H9 (cell line): Measurements from ENCODE around the gene JADE2. TPM values are rescaled to one million over a fixed set of nuclear protein-coding genes. Genes with fewer than 3 reads are reported as not detected.

Experiments
- DNase-seq: peaks from one replicate; pipeline ENCODE4 v3.0.0-alpha.2; 2017
- H2AFZ ChIP-seq: one replicate; pipeline ENCODE4 v1.6.1; 2013; ENCODE audit warnings: mild to moderate bottlenecking, low read length, control low read depth, moderate library complexity
- H2AK5ac ChIP-seq: 2 replicates; pipeline ENCODE4 v1.6.1; 2013; ENCODE audit warnings: low read length, control low read depth, mixed read lengths; ENCODE audit not compliant: insufficient read length
- H2BK120ac ChIP-seq: one replicate; pipeline ENCODE4 v1.6.1; 2013; ENCODE audit warnings: low read depth, mild to moderate bottlenecking, low read length, control low read depth, inconsistent platforms; ENCODE audit not compliant: poor library complexity, severe bottlenecking
- H2BK12ac ChIP-seq: 2 replicates; pipeline ENCODE4 v1.6.1; 2013; ENCODE audit warnings: low read length, control low read depth, mixed read lengths, low read depth; ENCODE audit not compliant: insufficient read length
- H2BK15ac ChIP-seq: 2 replicates; pipeline ENCODE4 v1.6.1; 2013; ENCODE audit warnings: low read depth, low read length, control low read depth
- H2BK20ac ChIP-seq: one replicate; pipeline ENCODE4 v1.6.1; 2013; ENCODE audit warnings: low read depth, mild to moderate bottlenecking, low read length, control low read depth, inconsistent platforms; ENCODE audit not compliant: poor library complexity, severe bottlenecking
- H2BK5ac ChIP-seq: 2 replicates; pipeline ENCODE4 v1.6.1; 2013; ENCODE audit warnings: low read length, control low read depth, mixed read lengths; ENCODE audit not compliant: insufficient read length
- H3K14ac ChIP-seq: 2 replicates; pipeline ENCODE4 v1.6.1; 2013; ENCODE audit warnings: low read length, control low read depth; ENCODE audit not compliant: insufficient read depth
- H3K18ac ChIP-seq: 2 replicates; pipeline ENCODE4 v1.6.1; 2013; ENCODE audit warnings: low read depth, mild to moderate bottlenecking, mixed read lengths, low read length, control low read depth; ENCODE audit not compliant: insufficient read length
- H3K23ac ChIP-seq: 2 replicates; pipeline ENCODE4 v1.6.1; 2013; ENCODE audit warnings: low read length, control low read depth, mixed read lengths, low read depth; ENCODE audit not compliant: insufficient read length
- H3K23me2 ChIP-seq: 2 replicates; pipeline ENCODE4 v1.6.1; 2013; ENCODE audit warnings: low read depth, mild to moderate bottlenecking, mixed read lengths, low read length, control low read depth; ENCODE audit not compliant: insufficient read length, poor library complexity, severe bottlenecking
- H3K27ac ChIP-seq: 2 replicates; pipeline ENCODE4 v1.5.1; 2013; ENCODE audit warnings: low read length, control low read depth, mixed read lengths, low read depth; ENCODE audit not compliant: insufficient read length
- H3K27me3 ChIP-seq: 2 replicates; pipeline ENCODE4 v1.6.1; 2013; ENCODE audit warnings: low read length, control low read depth, inconsistent platforms; ENCODE audit not compliant: insufficient read depth
- H3K4ac ChIP-seq: 2 replicates; pipeline ENCODE4 v1.6.1; 2013; ENCODE audit warnings: low read depth, mild to moderate bottlenecking, control low read depth, inconsistent platforms, low read length, moderate library complexity
- H3K4me1 ChIP-seq: 2 replicates; pipeline ENCODE4 v1.6.1; 2013; ENCODE audit warnings: low read length, control low read depth, inconsistent platforms; ENCODE audit not compliant: insufficient read depth
- H3K4me2 ChIP-seq: 2 replicates; pipeline ENCODE4 v1.6.1; 2013; ENCODE audit warnings: low read length, control low read depth, mixed read lengths; ENCODE audit not compliant: insufficient read length, insufficient read depth
- H3K56ac ChIP-seq: 2 replicates; pipeline ENCODE4 v1.6.1; 2013; ENCODE audit warnings: low read depth, mild to moderate bottlenecking, mixed read lengths, low read length, control low read depth; ENCODE audit not compliant: insufficient read length
- H3K79me1 ChIP-seq: 2 replicates; pipeline ENCODE4 v1.6.1; 2013; ENCODE audit warnings: low read depth, mild to moderate bottlenecking, moderate library complexity, low read length, control low read depth, inconsistent platforms; ENCODE audit not compliant: insufficient read depth, poor library complexity, severe bottlenecking
- H3K79me2 ChIP-seq: 2 replicates; pipeline ENCODE4 v1.6.1; 2013; ENCODE audit warnings: low read length, control low read depth, inconsistent platforms; ENCODE audit not compliant: insufficient read depth
- H3K9ac ChIP-seq: 2 replicates; pipeline ENCODE4 v1.6.1; 2013; ENCODE audit warnings: low read length, control low read depth, mixed read lengths; ENCODE audit not compliant: insufficient read length; ENCODE audit errors: extremely low read depth
- H3K9me3 ChIP-seq: one replicate; pipeline ENCODE4 v1.6.1; 2013; ENCODE audit warnings: low read depth, low read length, inconsistent platforms; ENCODE audit not compliant: control insufficient read depth
- H3T11ph ChIP-seq: one replicate; pipeline ENCODE4 v1.6.1; 2013; ENCODE audit warnings: mild to moderate bottlenecking, low read length, control low read depth, inconsistent platforms
- H4K20me1 ChIP-seq: one replicate; pipeline ENCODE4 v1.6.1; 2013; ENCODE audit not compliant: control insufficient read depth, insufficient read length, insufficient read depth
- H4K5ac ChIP-seq: 2 replicates; pipeline ENCODE4 v1.6.1; 2013; ENCODE audit warnings: low read depth, mild to moderate bottlenecking, mixed read lengths, low read length, control low read depth; ENCODE audit not compliant: insufficient read length
- H4K8ac ChIP-seq: replicated peaks from 2 replicates; pipeline ENCODE4 v1.6.1; 2013; ENCODE audit warnings: low read length, control low read depth, mixed read lengths, low read depth; ENCODE audit not compliant: insufficient read length
- H4K91ac ChIP-seq: 2 replicates; pipeline ENCODE4 v1.6.1; 2013; ENCODE audit warnings: low read depth, mild to moderate bottlenecking, moderate library complexity, mixed read lengths, low read length, control low read depth; ENCODE audit not compliant: insufficient read length
- H3K27ac Mint-ChIP-seq, 3 experiments: 2 replicates in 2 of 3; 3 replicates in 1 of 3; pipeline ENCODE4 v1.8.0; 2020 to 2021; ENCODE audit warnings: mixed read lengths in 3 of 3, mild to moderate bottlenecking in 1 of 3, moderate library complexity in 1 of 3
- H3K27me3 Mint-ChIP-seq: 2 replicates; pipeline ENCODE4 v1.8.0; 2021; ENCODE audit warnings: low read depth, mild to moderate bottlenecking, moderate library complexity, mixed read lengths
- H3K36me3 Mint-ChIP-seq, 3 experiments: 2 replicates in 2 of 3; 3 replicates in 1 of 3; pipeline ENCODE4 v1.8.0; 2020 to 2021; ENCODE audit warnings: low read depth in 3 of 3, mixed read lengths in 3 of 3; ENCODE audit not compliant: insufficient read depth in 1 of 3
- H3K4me1 Mint-ChIP-seq, 2 experiments: 2 replicates each; pipeline ENCODE4 v1.8.0; 2020; ENCODE audit warnings: mixed read lengths in 2 of 2
- H3K4me3 Mint-ChIP-seq, 2 experiments: 2 replicates in 1 of 2; 3 replicates in 1 of 2; pipeline ENCODE4 v1.8.0; 2020 to 2021; ENCODE audit warnings: mild to moderate bottlenecking in 2 of 2, mixed read lengths in 2 of 2, moderate library complexity in 1 of 2
- H3K9me3 Mint-ChIP-seq, 2 experiments: 2 replicates in 1 of 2; 3 replicates in 1 of 2; pipeline ENCODE4 v1.8.0; 2020; ENCODE audit warnings: mild to moderate bottlenecking in 2 of 2, mixed read lengths in 2 of 2, moderate library complexity in 1 of 2
- CTCF ChIP-seq: fragments of 200-600 bp; sonication (generic); conservative IDR thresholded peaks from 3 replicates; pipeline ENCODE4 v1.8.0; 2021; ENCODE audit warnings: antibody characterized with exemption, mild to moderate bottlenecking
- WGBS: extraction: QIAGEN DNeasy Blood & Tissue Kit; methylation state at CpG from one replicate; pipeline ENCODE4 v1.1.7; 2013; ENCODE audit warnings: missing lambda C conversion rate, low lambda C conversion rate, mixed read lengths; ENCODE audit not compliant: insufficient read length; ENCODE audit errors: extremely low coverage; 5-methylcytosine and 5-hydroxymethylcytosine counted together
- total RNA-seq: library from RNA; stranded (reverse); gene quantifications from 2 replicates; pipeline ENCODE4 v1.2.1, GENCODE V29; 2021

JADE2 gene
- total RNA-seq, 1 experiment from 2014 or later, result 99.7 TPM

GRCh38 chr5:134539732-134540131 is 14.3 kb downstream of the JADE2 start:
- Histone ChIP-seq H3K18ac (no peak overlapping the region), H2AK5ac (no peak overlapping the region), H2AFZ (no peak overlapping the region), H3K27me3 (no peaks in the 10 kb centered on the region), H3K4me1 (peaks cover 4% of the 10 kb centered on the region; the same call in 1 of the 2 replicates), H4K91ac (no peak overlapping the region), H3K23me2 (no peaks in the 10 kb centered on the region), H2BK5ac (no peak overlapping the region), H2BK15ac (no peak overlapping the region), H4K20me1 (no peaks in the 10 kb centered on the region), H4K5ac (no peak overlapping the region), H2BK12ac (no peak overlapping the region), H3K23ac (no peak overlapping the region), H3K9ac (no peak overlapping the region), H3T11ph (no peak overlapping the region), H3K4ac (no peak overlapping the region), H3K79me1 (no peaks in the 10 kb centered on the region), H3K4me2 (no peak overlapping the region), H3K79me2 (peaks cover 8% of the 10 kb centered on the region; the same call in 1 of the 2 replicates), H3K14ac (no peak overlapping the region), H3K9me3 (no peaks in the 10 kb centered on the region), H3K56ac (no peak overlapping the region), H2BK120ac (no peak overlapping the region), H4K8ac (no peak overlapping the region), H2BK20ac (no peak overlapping the region), H3K27ac (no peak overlapping the region)
- peaks cover 56 to 63% of the 10 kb centered on the region in 2 experiments for H3K4me1 Mint-ChIP-seq
- H3K9me3 Mint-ChIP-seq, result no peaks in the 10 kb centered on the region
- H3K27me3 Mint-ChIP-seq, result no peaks in the 10 kb centered on the region
- peak; percentile 96 for DNase-seq
- peak overlapping the region; percentile 21 to 50; a peak in 3 of 5 replicates for H3K4me3 Mint-ChIP-seq
- H3K36me3 Mint-ChIP-seq, result peaks cover 16 to 76% (median 44%) of the 10 kb centered on the region in 3 experiments
- WGBS, result no CpG with 5 or more reads among the region's 2 CpGs
- TF ChIP-seq CTCF, result no peak
- H3K27ac Mint-ChIP-seq, result peak overlapping the region; percentile 98 to 99 (median 98)
